Vagina (tissue), 2 donors: ENCODE data around the gene CCM2. TPM values are rescaled to one million over a fixed set of nuclear protein-coding genes. Genes with fewer than 3 reads are reported as not detected.

Experiments
- DNase-seq, 2 donors: peaks; one replicate each; pipeline ENCODE4 v3.0.0-alpha.2; 2017; ENCODE audit errors: extremely low spot score in 2 of 2
- H3K27ac ChIP-seq: fragments of 200-600 bp; sonication (generic); one replicate; pipeline ENCODE4 v1.5.1; 2019
- H3K27me3 ChIP-seq: fragments of 200-600 bp; sonication (generic); one replicate; pipeline ENCODE4 v1.5.1; 2019
- H3K36me3 ChIP-seq, 2 donors: fragments of 200-600 bp; sonication (generic); one replicate each; pipeline ENCODE4 v1.5.1; 2017 to 2019
- H3K4me1 ChIP-seq: fragments of 200-600 bp; sonication (generic); one replicate; pipeline ENCODE4 v1.5.1; 2019
- H3K4me3 ChIP-seq, 2 donors: fragments of 200-600 bp; sonication (generic); 1 replicate in 1 of 2; 2 replicates in 1 of 2; pipeline ENCODE4 v1.5.1; 2016 to 2019
- H3K9me3 ChIP-seq: fragments of 200-600 bp; sonication (generic); one replicate; pipeline ENCODE4 v1.5.1; 2019
- CTCF ChIP-seq, 3 experiments: fragments of 450-650 bp in 2 of 3; fragments of 200-600 bp in 1 of 3; sonication (generic) in 1 of 3; IDR thresholded peaks; one replicate each; pipeline ENCODE4 v1.5.1; 2017 to 2019; ENCODE audit warnings: antibody characterized with exemption in 3 of 3, mild to moderate bottlenecking in 2 of 3, moderate library complexity in 2 of 3
- POLR2A ChIP-seq, 2 donors: fragments of 450-650 bp; IDR thresholded peaks; one replicate each; pipeline ENCODE4 v1.6.1; 2017; ENCODE audit warnings: antibody characterized with exemption in 2 of 2, mild to moderate bottlenecking in 2 of 2, moderate library complexity in 2 of 2
- POLR2AphosphoS5 ChIP-seq, 2 donors: sonication (generic); formaldehyde crosslinking; IDR thresholded peaks; one replicate each; pipeline ENCODE4 v1.9.0; 2017; ENCODE audit warnings: antibody characterized with exemption in 2 of 2, mild to moderate bottlenecking in 2 of 2, low read depth in 1 of 2; ENCODE audit not compliant: insufficient read depth in 1 of 2
- intact Hi-C: fragments of 100-400 bp; cut with DNase I; formaldehyde crosslinking; loops from one replicate; pipeline ENCODE4 v1.15.1; 2023
- total RNA-seq: library from RNA; depleted of rRNA; stranded (reverse); fragments of >200 nt; gene quantifications from one replicate; pipeline ENCODE4 v1.2.3, GENCODE V29; 2016

Gene CCM2
- total RNA-seq, 1 donor from 2014 or later: 44.2 TPM

DNA sequence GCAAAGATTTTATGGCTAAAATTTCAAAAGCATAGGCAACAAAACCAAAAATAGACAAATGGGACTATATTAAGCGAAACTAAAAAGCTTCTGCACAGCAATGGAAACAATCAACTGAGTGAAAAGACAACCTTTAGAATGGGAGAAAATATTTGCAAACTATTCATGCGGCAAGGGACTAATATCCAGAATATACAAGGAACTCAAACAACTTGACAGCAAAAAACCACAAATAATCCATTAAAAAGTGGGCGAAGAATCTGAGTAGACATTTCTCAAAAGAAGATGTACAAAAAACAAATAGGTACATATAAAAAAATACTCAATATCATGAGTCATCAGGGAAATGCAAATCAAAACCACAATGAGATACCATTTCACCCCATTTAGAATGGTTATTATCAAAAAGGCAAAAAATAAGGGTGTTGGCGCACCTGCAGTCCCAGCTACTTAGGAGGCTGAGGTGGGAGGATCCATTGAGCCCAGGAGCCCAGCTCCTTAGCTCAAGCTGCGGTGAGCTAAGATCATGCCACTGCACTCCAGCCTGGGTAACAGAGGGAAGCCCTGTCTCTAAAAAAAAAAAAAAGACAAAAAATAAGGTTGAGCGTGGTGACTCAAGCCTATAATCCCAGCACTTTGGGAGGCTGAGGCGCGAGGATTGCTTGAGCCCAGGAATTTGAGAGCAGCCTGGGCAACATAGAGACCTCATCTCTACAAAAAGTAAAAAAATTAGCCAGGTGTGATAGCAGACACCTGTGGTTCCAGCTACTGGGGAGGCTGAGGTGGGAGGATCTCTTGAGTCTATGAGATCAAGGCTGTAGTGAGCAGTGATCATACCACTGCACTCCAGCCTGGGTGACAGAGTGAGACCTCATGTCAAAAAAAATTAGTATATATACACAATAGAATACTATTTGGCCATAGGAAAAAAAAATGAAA lies 4.2 kb upstream of the CCM2 start:
- intact Hi-C loops: no loop called here

DNA sequence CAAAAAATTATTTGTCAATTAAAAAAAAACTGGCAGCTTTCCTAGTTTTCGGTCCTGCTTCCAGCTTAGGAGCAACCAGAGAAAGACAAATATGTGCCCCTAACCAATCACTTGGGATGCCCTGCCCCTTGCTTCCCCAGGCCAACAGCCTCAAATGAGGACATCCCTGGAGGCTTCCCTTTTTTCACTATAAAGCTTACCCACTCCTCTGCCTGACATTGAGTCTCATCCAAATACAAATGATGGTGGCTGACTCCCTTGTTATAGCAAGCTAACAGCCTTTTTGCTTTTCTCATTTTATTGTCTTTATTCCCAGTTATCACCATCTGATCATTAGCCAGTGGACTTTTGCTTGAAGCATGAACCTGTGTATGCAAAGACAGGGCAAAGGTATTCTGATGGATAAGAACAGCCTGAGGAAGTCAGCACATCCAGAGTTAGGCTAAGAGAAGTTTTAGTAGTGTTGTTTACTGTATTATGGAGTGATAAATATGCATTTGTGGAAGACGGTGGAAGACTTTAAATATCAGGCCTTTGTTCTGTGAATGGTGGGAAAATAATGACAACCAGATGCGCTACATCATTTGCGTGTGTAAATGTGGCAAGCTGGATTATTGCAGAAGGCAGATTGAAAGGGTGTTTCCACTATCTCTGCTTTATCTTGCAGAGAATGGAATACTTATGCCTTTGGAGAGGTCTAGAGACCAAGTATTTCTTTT lies 1.7 kb upstream of the CCM2 start:
- H3K9me3 ChIP-seq: no peaks in the 10 kb centered on the region
- no peak overlapping the region for H3K27ac ChIP-seq
- no peak for TF ChIP-seq POLR2A (IDR thresholded peaks at IDR 0.05)
- TF ChIP-seq POLR2AphosphoS5 (IDR thresholded peaks at IDR 0.05; ENCODE audit: insufficient read depth in 1 of 2, low read depth in 1 of 2): no peak
- no peak for TF ChIP-seq CTCF (IDR thresholded peaks at IDR 0.05)
- no peaks in the 10 kb centered on the region for H3K36me3 ChIP-seq
- no peak for DNase-seq
- H3K4me1 ChIP-seq: peaks cover 29% of the 10 kb centered on the region
- no peaks in the 10 kb centered on the region for H3K27me3 ChIP-seq
- peak overlapping the region in 1 of 2 donors; percentile 91 for H3K4me3 ChIP-seq
- intact Hi-C loops: no loop called here

More for the DNA sequence above, 4.2 kb upstream of the CCM2 start:
- Histone ChIP-seq H3K27ac (no peak overlapping the region), H3K4me1 (peaks cover 4% of the 10 kb centered on the region), H3K9me3 (no peaks in the 10 kb centered on the region), H3K27me3 (no peaks in the 10 kb centered on the region), H3K36me3 (no peaks in the 10 kb centered on the region), H3K4me3 (no peak overlapping the region)
- TF ChIP-seq POLR2AphosphoS5 (IDR thresholded peaks at IDR 0.05; ENCODE audit: insufficient read depth in 1 of 2, low read depth in 1 of 2): no peak
- TF ChIP-seq CTCF (IDR thresholded peaks at IDR 0.05): no peak
- no peak for TF ChIP-seq POLR2A (IDR thresholded peaks at IDR 0.05)
- DNase-seq: no peak

DNA sequence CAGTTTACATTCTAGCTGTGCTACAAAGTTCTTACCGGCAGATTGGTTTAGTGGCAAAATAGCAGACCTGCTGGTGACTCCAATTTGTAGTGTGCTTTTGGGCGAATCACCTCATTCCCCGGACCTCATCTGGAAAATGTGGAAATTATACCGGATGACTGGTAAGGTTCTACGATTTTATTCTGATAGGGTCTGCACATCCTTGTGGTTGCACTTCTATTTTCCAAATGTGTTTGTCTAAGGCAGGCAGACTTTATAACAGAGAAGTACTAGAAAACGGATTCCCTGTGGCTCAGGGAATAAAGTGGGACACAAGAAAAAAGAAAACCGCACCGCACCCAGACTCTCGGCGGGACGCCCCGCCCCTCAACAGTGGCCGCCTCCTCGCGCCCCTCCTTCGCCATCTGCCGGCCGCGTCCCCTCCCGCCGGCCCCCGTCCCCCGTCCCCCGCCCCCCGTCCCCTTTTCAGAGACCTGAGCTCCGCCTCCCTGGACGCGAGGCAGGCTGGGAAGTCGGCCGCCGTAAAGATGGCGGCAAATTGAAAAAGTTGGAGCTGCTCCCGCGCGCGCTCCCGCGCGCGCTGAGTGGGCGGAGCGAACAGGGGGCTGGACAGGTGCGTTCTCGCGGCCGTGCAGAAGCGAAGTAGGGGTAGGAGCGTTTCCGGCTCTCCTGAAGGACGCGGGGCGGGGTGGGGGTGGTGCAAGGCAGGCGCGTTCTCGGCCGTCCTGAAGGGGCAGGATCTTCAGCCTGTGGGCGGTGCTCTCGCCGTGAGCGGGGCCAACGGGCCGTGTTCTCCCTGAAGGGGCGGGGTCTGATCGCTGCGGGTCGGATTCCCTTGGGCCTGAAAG lies 532 bp upstream of the CCM2 start:
- Histone ChIP-seq H3K27ac (peak overlapping the region; percentile 83), H3K4me1 (peaks cover 30% of the 10 kb centered on the region), H3K4me3 (peak overlapping the region; percentile 89 to 91), H3K27me3 (no peaks in the 10 kb centered on the region), H3K9me3 (no peaks in the 10 kb centered on the region), H3K36me3 (no peaks in the 10 kb centered on the region)
- intact Hi-C loops: loop anchor here (5.0 kb wide), 1 partner anchor 103 kb away; no protein-coding TSS in a partner anchor
- TF ChIP-seq POLR2A (IDR thresholded peaks at IDR 0.05): peak in 1 of 2 donors; percentile 21
- peak; percentile 18 to 61 for TF ChIP-seq POLR2AphosphoS5 (IDR thresholded peaks at IDR 0.05; ENCODE audit: insufficient read depth in 1 of 2, low read depth in 1 of 2)
- TF ChIP-seq CTCF (IDR thresholded peaks at IDR 0.05): no peak
- peak; percentile 99 to 100 for DNase-seq

DNA sequence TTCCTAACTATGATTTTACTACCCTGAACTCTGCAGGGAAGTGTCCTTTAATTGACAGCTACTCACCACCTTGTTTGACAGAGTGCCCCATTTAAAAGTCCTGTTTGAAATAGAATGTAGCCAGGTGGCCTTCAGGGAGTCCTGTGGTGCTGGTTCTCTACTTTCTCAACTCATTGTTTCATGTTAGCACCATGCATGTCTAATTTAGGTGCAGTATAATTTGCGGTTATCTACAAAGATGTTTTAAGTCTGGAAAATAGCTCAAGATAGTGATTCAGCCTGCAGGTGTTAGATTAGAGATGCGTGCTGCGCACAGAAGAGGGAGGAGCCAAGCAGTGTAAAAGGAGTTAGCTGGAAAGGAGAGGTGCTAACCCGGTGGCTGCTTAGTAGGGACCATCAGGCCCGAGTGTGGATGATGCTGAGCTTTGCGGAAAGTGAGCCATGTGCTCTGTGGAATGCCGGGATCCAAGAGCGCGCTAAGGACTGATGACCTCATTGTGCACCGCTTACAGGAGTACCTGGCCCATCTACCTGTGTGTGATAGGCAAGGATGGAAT lies 1.2 kb downstream of the CCM2 start:
- no peak for TF ChIP-seq CTCF (IDR thresholded peaks at IDR 0.05)
- TF ChIP-seq POLR2AphosphoS5 (IDR thresholded peaks at IDR 0.05; ENCODE audit: insufficient read depth in 1 of 2, low read depth in 1 of 2): no peak
- no peak for TF ChIP-seq POLR2A (IDR thresholded peaks at IDR 0.05)
- Histone ChIP-seq H3K27me3 (no peaks in the 10 kb centered on the region), H3K36me3 (no peaks in the 10 kb centered on the region), H3K27ac (peak overlapping the region; percentile 92), H3K4me1 (peaks cover 30% of the 10 kb centered on the region), H3K4me3 (peak overlapping the region; percentile 89 to 91), H3K9me3 (no peaks in the 10 kb centered on the region)
- DNase-seq: no peak
- intact Hi-C loops: loop anchor here (5.0 kb wide), 1 partner anchor 101 kb away; no protein-coding TSS in a partner anchor
